ENCODE measurements around the gene SPNS2.

Gene SPNS2

GRCh38 chr17:4537451-4538235, 39.0 kb downstream of the SPNS2 start:
- DNase-seq (ENCODE audit: low read depth) = no peak

GRCh38 chr17:4538236-4539002, 39.7 kb downstream of the SPNS2 start:
- DNase-seq (ENCODE audit: low read depth) = no peak

- no peak for DNase-seq (ENCODE audit: low read depth)
These were observed 40.3 kb downstream of the SPNS2 start for GRCh38 chr17:4539025-4539424.

- DNase-seq (ENCODE audit: low read depth) = no peak
These were observed 41.0 kb downstream of the SPNS2 start for GRCh38 chr17:4539576-4540223.

- no peak for DNase-seq (ENCODE audit: low read depth)
These were observed 41.6 kb downstream of the SPNS2 start for GRCh38 chr17:4540224-4540651.

GRCh38 chr17:4540687-4541327, 42.1 kb downstream of the SPNS2 start:
- no peak for DNase-seq (ENCODE audit: low read depth)

GRCh38 chr17:4541328-4542002, 42.8 kb downstream of the SPNS2 start:
- no peak for DNase-seq (ENCODE audit: low read depth)

- DNase-seq (ENCODE audit: low read depth) = no peak
These were observed 43.5 kb downstream of the SPNS2 start for GRCh38 chr17:4542003-4542725.

GRCh38 chr17:4542726-4543191, 44.1 kb downstream of the SPNS2 start:
- no peak for DNase-seq (ENCODE audit: low read depth)

GRCh38 chr17:4543557-4544026, 44.9 kb downstream of the SPNS2 start:
- no peak for DNase-seq (ENCODE audit: low read depth)

GRCh38 chr17:4544135-4544950, 45.7 kb downstream of the SPNS2 start:
- DNase-seq (ENCODE audit: low read depth) = no peak

- no peak for DNase-seq (ENCODE audit: low read depth)
These were observed 46.2 kb downstream of the SPNS2 start for GRCh38 chr17:4544951-4545216.

GRCh38 chr17:4545217-4545951, 46.7 kb downstream of the SPNS2 start:
- DNase-seq (ENCODE audit: low read depth) = no peak

- DNase-seq (ENCODE audit: low read depth) = no peak
These were observed 48.6 kb downstream of the SPNS2 start for GRCh38 chr17:4547118-4547906.

GRCh38 chr17:4548061-4548461, 49.4 kb downstream of the SPNS2 start:
- DNase-seq (ENCODE audit: low read depth) = no peak

GRCh38 chr17:4548721-4549531, 50.2 kb downstream of the SPNS2 start:
- no peak for DNase-seq (ENCODE audit: low read depth)

GRCh38 chr17:4549781-4550533, 51.3 kb downstream of the SPNS2 start:
- no peak for DNase-seq (ENCODE audit: low read depth)

Data from activated T-cell treated with anti-CD3 and anti-CD28 coated beads for 24 hours (primary cell).